HG03064 (cell line): ENCODE results near the gene LRRC59.

ENCODE experiments used
- ATAC-seq: cut with Tn5 transposase; IDR thresholded peaks from one replicate; pipeline ENCODE4 v1.9.1; 2021; ENCODE audit warnings: low read depth; ENCODE audit not compliant: unreplicated experiment

LRRC59 gene

DNA sequence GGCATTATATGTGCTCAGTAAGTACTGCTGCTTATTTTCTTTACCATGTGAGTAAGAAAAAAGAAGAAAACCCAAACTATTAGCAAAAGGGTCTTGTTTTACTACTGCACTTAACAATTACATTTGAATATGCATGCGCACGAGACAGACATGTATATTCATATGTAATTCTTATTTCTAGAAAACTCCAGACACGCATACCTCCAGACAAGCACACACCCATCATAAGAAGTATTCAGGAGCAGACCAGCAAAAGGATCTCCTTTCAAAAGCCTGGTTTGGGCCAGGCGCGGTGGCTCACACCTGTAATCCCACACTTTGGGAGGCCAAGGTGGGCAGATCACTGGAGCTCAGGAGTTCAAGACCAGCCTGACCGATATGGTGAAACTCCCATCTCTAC lies 7.8 kb downstream of the LRRC59 start:
- no peak for ATAC-seq

GRCh38 chr17:50388728-50389127 lies 8.6 kb downstream of the LRRC59 start:
- no peak for ATAC-seq

DNA sequence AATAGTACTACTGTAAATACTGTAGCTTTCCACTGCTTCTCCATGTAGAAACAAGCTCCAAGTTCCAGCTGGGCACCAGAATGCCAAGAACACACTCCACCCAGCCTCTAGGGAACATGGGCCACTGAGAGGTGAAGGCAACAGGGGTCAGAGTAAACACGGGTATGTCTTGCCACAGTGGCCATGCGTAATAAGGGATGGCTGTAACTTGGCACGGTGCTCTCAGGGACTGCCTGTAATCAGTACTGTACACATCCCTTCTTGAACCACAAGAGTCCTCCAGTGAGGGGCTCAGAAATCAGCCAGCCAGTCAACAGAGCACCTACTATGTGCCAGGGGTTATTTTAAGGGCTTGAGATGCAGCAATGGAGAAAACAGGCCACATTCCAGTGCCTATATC lies 10.8 kb downstream of the LRRC59 start:
- no peak for ATAC-seq

DNA sequence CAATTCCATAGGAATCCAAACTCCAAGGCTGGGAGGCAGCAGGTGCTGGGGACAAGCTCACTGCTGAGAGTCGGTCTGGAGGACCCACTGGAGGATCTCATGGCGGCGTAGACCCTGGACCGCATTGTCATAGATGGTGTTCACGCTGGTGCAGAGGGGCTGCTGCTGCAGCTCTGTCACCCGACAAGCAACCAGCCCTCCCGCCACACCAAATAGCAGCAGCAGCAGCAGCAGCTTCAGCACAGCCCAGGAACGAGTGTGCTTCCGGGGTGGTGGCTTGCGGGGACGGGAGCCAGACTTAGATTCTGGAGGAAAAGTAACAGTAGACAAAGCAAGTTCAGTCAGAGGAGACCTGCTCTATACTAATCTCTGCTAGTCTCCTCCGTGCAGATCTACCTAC lies 14.4 kb downstream of the LRRC59 start:
- no peak for ATAC-seq

- ATAC-seq = no peak
Observed at GRCh38 chr17:50381920-50382319, 15.4 kb downstream of the LRRC59 start.

- no peak for ATAC-seq
Observed at GRCh38 chr17:50381260-50381815, 16.0 kb downstream of the LRRC59 start.

GRCh38 chr17:50380369-50381259 lies 16.7 kb downstream of the LRRC59 start:
- ATAC-seq = no peak

GRCh38 chr17:50379351-50380132 lies 17.8 kb downstream of the LRRC59 start:
- ATAC-seq = no peak

DNA sequence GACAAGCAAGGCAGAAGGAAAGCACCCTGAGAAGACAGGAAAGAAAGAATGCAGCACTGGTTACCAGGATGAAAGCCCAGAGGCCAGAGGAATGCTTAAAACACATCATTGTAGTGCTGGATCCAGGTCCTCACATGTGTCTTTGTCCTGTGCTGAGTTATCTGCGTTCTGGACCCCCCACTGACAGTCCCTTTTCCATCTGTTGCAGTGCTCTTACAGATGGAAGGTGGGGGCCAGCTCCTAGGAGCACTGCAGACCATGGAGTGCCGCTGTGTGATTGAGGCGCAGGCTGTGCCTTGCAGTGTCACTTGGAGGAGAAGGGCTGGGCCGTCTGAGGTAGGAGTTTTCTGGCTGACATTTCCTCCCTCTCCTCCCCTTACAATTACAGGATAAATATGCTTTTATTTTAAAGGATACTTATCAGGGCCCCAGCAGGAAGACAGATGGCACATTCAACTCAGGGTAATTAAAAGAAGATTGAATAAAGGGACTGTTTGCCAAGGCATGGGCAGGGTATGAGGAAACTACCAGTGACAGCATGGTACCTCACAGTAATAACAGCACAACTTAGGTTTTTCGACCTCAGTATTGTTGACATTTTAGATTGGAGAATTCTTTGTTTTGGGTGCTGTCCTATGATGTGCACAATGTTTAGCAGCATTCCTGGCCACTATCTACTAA lies 21.3 kb downstream of the LRRC59 start:
- no peak for ATAC-seq

GRCh38 chr17:50373705-50374104 lies 23.6 kb downstream of the LRRC59 start:
- no peak for ATAC-seq

GRCh38 chr17:50372758-50373556 lies 24.4 kb downstream of the LRRC59 start, which contains the start of the genes EME1 and MRPL27:
Gene EME1, plus strand, starts transcription at chr17:50373229. Its CDS starts 1,980 bp downstream, at chr17:50375209.
Gene MRPL27, minus strand, starts transcription at chr17:50373184. Its CDS starts 14 bp downstream, at chr17:50373170.
- peak; percentile 70 for ATAC-seq

DNA sequence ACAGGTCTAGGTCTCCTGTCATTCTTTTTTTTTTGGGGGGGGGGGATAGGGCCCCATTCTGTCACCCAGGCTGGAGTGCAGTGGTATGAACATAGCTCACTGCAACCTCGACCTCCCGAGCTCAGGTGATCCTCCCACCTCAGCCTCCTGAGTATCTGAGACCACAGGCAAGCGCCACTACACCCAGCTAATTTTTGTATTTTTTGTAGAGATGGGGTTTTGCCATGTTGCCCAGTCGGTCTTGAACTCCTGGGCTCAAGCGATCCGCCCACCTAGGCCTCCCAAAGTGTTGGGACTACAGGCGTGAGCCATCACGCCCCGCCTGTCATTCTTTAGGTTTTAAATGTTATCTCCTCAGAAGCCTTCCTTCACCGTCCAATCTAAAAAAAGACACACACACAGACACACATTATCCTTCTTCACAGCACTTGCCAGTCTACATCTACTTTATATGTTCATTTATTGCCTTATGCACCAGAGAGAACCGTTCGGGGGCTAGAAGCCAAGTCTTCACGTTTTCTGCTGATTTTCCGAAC lies 25.0 kb downstream of the LRRC59 start:
- no peak for ATAC-seq

GRCh38 chr17:50371526-50371925 lies 25.8 kb downstream of the LRRC59 start:
- ATAC-seq = no peak

GRCh38 chr17:50370052-50370451 lies 27.3 kb downstream of the LRRC59 start:
- ATAC-seq = no peak

DNA sequence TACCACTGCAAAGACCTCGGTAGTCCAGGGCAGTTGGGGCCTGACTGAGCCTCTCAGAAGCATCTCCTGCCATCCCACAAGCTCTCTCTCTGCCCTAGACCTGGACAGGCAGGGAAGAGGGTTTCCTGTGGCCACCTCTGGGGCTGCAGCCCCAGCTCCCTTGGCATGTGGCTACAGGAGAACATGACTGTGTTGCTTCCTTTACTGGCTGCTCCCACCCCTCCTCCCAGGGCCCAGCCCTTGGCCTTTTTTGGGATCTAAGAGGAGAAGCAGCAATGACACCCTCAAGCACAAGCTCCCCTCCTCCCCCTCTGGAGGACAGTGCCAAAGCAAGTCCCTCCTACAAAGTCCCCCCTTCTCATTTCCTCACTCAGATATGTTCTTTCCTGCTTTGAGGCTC lies 29.9 kb downstream of the LRRC59 start:
- no peak for ATAC-seq

GRCh38 chr17:50365649-50366393 lies 31.5 kb downstream of the LRRC59 start:
- no peak for ATAC-seq

GRCh38 chr17:50365165-50365564 lies 32.2 kb downstream of the LRRC59 start:
- no peak for ATAC-seq

GRCh38 chr17:50364715-50365114 lies 32.6 kb downstream of the LRRC59 start:
- no peak for ATAC-seq

DNA sequence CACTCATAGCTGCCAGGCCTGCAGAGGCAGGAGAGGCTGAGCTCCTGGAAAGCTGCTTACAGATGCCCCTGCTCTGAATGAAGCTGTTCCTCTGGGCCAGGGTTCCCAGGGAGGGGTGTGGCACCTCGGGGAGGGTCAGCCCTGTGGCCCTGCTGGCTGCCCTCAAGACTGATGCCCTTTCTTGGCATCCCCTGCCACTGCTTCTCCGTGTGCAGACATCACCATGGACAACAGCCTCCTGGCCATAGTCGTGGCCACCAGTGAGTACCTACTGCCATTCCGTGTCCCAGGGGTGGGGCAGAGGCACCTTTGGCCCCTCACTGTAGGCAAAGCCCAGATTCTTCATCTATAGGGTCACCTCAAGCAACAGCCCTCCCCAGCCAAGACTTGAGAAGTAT lies 33.3 kb downstream of the LRRC59 start:
- ATAC-seq = no peak
